ENCODE data around the gene SDK1.

DNA sequence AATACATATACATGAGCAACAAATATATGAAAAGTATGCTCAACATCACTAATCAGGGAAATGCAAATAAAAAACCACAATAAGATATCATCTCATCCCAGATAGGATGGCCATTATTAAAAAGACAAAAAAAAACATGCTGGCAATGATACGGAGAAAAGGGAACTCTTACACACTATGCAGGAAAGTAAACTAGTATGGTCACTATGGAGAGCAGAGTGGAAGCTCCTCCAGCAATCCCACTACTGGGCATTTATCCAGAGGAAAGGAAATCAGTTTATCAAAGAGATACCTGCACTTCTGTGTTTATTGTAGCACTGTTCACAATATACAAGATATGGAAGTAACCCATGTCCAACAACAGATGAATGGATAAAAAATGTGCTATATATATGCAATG is 217.5 kb downstream of the SDK1 start:
- TF ChIP-seq, protein P1, sequence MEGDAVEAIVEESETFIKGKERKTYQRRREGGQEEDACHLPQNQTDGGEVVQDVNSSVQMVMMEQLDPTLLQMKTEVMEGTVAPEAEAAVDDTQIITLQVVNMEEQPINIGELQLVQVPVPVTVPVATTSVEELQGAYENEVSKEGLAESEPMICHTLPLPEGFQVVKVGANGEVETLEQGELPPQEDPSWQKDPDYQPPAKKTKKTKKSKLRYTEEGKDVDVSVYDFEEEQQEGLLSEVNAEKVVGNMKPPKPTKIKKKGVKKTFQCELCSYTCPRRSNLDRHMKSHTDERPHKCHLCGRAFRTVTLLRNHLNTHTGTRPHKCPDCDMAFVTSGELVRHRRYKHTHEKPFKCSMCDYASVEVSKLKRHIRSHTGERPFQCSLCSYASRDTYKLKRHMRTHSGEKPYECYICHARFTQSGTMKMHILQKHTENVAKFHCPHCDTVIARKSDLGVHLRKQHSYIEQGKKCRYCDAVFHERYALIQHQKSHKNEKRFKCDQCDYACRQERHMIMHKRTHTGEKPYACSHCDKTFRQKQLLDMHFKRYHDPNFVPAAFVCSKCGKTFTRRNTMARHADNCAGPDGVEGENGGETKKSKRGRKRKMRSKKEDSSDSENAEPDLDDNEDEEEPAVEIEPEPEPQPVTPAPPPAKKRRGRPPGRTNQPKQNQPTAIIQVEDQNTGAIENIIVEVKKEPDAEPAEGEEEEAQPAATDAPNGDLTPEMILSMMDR (IDR thresholded peaks at IDR 0.05; ENCODE audit: borderline replicate concordance, extremely low read depth, low read length, poor library complexity, severe bottlenecking) = no peak
- no peak for TF ChIP-seq EZH2 (IDR thresholded peaks at IDR 0.05; ENCODE audit: borderline replicate concordance, low read depth, low read length, severe bottlenecking)
